ENCODE measurements around the gene C1QBP.
A peak's percentile ranks its signal among the peaks of the same experiment; 100 is the strongest.
"Not testable (repeated sequence)": the region's sequence is repeated elsewhere in the genome, so short reads cannot be mapped to it uniquely, and the experiment has no call there.

The C1QBP gene, protein sequence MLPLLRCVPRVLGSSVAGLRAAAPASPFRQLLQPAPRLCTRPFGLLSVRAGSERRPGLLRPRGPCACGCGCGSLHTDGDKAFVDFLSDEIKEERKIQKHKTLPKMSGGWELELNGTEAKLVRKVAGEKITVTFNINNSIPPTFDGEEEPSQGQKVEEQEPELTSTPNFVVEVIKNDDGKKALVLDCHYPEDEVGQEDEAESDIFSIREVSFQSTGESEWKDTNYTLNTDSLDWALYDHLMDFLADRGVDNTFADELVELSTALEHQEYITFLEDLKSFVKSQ

DNA sequence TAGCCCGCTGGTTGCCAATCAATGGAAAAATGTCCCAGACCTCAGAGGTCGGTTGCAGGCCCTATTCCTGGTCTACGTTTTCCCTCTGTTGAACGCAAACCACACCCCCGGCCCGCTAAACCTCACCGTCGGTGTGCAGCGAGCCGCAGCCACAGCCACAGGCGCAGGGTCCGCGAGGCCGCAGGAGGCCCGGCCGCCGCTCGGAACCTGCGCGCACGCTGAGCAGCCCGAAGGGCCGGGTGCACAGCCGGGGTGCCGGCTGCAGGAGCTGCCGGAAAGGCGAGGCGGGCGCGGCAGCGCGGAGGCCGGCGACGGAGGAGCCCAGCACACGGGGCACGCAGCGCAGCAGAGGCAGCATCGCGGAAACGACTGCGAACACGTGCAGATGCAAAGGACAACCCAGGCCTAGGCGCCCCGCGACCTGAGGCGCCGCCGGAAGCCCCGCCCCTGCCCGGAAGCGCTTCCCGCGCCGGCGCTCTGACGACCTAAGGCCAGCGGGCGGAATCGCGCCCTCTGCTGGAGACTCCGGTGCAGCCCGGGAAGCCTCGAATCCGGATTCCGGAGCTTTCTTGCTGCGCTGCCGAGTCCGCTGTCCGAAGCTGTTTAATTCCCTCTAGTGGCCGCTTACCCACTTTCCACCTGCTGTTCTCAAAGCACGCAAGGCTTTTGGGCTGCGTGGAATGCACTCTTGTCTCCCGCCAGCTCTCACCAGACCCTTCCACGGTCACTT lies at the start of gene C1QBP:
Gene C1QBP, minus strand, starts transcription at position 440 of the 730 bp plus-strand sequence. Its CDS starts 82 bp downstream, at position 358.
- DNase-seq: no peak

GRCh38 chr17:5488752-5489151 lies 49.8 kb upstream of the C1QBP start:
- no peak for DNase-seq

DNA sequence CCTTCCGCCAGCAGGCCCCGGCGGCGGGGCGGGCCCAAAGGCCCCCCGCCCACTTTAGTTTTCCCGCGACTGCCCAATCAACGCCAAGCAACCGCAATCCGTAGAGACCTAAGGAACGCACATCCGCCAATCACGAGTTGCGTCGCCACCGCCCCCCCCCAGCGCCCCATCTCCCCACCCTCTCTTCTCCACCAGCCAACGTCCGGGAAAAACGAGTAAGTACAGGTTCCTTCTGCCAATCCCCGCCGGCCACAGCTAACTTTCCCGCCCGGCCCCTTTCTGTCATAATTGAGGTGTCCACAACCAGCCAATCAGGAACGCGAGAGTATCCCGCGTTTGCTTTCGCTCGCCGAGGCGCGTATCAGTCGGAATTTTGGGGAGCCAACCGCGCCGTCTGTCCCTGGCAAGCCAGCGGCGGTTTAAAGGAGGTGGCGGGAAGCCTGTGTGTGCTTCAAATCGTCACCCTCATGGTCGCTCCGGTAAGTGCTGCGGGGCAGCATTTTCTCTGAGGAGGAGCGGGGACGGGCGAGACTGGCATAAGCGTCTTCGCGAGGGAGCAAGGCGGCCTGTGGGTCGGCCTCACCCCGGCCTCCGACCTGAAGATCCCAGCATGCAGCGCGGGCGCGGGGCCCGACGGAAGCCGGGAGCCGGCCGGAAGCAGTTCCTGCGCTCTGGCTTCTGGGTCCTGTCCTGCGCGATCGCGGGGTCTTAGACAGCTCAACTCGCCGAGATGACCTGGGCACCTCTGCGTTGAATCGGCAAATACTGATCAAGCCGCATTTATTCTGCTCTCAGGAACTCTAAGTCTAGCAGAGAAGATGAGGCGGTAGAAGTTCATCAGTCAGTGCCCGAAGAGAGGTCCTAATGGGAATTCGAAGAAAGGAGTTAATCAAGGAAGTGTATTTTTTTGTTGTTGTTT lies 47.5 kb upstream of the C1QBP start, which contains the start of gene MIS12:
Gene MIS12, plus strand, starts transcription at position 361 of the 919 bp plus-strand sequence. CDS start 2,297 bp downstream, outside the sequence.
- DNase-seq: peak; percentile 91

DNA sequence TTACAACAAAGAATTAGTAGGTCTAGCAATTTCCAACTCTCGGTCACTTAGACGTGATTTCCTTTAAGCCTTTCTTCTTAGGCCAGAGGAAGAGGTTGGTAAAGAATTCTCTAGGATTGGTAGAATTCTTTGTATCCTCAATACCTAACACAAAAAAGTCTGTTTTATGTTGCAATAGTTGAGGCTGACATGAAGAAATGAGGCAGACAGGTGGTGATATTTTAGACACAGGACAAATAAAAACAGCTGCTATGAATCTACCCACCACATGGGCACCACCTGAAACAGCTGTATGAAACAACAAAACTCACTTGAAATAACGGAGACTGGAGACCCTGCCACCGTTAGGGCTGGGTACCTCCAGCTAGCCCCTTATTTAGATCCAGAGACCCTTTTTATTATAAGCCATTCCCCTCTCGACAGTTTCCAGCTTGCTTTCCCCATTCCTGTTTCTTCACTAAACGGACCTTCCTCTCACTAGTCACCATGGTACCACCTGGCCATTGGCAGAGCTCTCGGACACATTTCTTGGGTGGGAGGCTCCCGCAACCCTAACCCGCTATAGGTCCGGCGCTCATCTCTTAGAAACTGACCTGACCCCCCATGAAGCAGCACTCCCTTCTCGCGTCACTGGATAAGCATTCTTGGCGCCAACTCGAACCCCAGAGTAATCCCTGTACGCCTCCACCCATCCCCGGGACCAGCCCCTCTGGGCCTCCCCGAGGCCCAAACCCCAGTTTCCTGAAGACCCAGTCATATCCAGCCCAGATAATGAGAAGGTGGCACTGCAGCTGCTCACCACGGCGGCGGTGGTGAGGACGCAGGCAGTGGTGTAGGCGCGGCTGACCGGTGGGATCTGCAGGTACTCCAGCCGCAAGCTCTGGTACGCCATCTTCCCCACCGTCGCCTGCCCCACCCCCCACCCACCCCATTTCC lies 46.6 kb upstream of the C1QBP start, which contains the start of gene DERL2:
Gene DERL2, minus strand, starts transcription at position 909 of the 936 bp plus-strand sequence. Its CDS starts 17 bp downstream, at position 892.
- DNase-seq: no peak

- DNase-seq: no peak
These were observed 42.5 kb upstream of the C1QBP start for GRCh38 chr17:5481451-5481850.

GRCh38 chr17:5480962-5481361 lies 42.0 kb upstream of the C1QBP start:
- DNase-seq: no peak

DNA sequence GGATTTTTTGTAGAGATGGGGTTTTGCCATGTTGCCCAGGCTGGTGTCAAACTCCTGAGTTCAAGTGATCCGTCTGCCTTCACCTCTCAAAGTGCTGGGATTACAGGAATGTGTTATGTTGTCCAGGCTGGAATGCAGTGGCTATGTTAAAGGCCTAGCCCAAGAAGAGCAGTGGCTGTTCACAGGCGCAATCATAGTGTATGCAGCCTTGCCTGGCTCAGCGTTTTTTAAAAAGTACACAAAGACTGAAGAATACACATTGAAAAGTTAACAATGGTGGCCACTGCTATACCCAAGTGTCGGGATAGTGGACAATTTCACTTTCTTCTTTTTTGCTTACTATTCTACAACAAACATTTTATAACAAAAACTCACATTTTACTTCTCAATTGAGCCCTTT lies 40.0 kb upstream of the C1QBP start:
- DNase-seq: no peak

GRCh38 chr17:5473906-5474305 lies 35.0 kb upstream of the C1QBP start:
- DNase-seq: no peak

DNA sequence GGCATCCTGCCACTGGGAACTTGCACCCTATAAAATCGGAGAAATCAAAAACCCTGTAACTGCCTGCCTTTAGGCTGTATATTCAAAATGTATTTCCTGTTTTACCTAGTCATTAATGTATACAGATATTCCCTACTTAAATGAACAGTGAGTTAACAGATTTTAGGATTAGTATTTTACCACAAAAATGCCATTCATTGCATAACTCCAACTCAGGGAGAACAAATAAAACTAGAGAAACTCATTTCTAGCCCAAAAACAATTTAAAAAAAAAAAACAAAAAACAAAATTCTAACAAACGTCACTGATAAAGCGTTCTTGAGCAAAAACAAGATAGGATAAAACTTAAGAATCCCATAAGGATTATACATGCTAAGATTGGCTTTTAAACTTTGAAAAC lies 33.6 kb upstream of the C1QBP start:
- no peak for DNase-seq

GRCh38 chr17:5468075-5468473 lies 29.1 kb upstream of the C1QBP start:
- no peak for DNase-seq

- no peak for DNase-seq
These were observed 28.5 kb upstream of the C1QBP start for GRCh38 chr17:5467416-5467815.

GRCh38 chr17:5466295-5466694 lies 27.3 kb upstream of the C1QBP start:
- no peak for DNase-seq

DNA sequence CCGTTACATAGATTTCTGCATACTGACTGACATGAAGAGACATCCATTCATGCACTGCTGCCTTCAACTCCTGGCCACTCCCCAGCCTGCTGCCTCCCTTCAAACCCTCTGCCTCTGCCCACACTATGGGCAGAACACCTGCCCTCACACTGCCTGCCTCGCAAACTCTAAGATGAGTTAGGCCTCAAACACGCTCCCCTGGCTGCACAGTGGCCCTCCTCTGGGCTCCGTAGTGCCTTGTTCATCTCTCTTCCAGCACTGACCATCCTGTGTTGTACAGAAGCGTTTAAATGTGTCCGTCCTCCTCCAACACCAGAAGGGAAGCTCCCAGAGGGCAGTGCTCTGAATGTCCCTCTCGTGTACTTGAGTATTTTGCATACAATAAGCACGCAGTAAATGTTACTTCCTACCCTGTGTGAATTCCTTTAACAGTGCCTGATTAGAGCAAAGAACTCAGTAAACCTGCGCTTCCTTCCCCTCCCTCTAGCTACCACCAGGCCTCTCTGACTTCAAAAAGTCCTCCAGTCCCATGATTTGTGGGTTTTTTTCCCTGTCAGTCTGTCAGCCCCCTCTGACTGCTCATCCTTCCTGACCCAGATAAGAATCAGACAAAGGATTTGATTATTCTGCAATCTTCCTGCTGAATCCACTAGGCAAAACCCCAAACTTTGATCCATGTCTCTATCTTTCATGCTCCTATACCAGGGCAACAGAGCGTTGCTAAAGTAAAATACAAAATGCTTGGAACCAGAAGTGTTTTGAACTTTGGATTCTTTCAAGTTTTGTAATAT lies 26.0 kb upstream of the C1QBP start:
- DNase-seq: no peak

- DNase-seq: no peak
These were observed 7.8 kb upstream of the C1QBP start for GRCh38 chr17:5446786-5447185.

- no peak for DNase-seq
These were observed 5.3 kb upstream of the C1QBP start for GRCh38 chr17:5444209-5444608.

- no peak for DNase-seq
These were observed 4.8 kb upstream of the C1QBP start for GRCh38 chr17:5443728-5444127.

DNA sequence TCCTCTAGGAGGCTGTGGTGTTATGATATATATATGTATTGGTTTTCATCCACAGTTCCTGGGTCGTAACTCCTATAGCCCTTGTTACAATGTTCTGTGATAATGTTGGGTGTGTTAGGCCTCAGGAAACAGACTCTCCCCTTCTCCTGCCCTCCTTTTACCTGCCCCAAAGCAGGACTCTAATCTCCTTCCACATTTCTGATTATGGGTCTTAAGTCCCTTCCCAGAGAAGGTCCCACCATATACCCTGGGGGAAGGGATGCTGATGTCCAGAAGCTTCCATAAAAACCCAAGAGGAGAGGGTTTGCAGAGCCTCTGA lies 450 bp upstream of the C1QBP start:
- no peak for DNase-seq

DNA sequence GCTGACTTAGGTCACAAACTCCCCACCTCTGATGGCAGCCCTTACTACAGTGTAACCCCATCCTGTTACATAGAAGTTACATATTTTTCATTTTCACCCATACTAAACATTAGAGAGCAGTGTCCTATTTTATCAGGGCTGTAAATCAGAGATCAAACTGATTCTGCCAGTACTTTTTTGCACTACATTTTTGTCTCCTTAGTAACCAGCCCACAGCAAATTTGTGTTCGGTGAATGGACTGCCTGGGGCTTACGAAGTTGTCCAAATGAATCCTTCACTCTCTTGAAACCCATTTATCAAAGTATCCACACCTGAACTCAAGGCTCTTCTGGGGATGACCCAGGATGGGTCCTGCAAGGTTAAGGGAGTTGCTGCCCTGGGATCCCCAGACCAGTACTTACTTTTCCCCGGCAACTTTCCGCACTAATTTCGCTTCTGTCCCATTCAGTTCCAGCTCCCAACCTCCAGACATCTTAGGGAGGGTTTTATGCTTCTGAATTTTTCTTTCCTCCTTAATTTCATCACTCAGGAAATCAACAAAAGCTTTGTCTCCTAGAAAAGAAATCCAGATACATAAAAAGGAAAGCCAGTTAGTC lies 1.1 kb downstream of the C1QBP start:
- no peak for DNase-seq

- DNase-seq: not testable (repeated sequence)
These were observed 3.1 kb downstream of the C1QBP start for GRCh38 chr17:5435781-5436315.

GRCh38 chr17:5434984-5435383 lies 4.0 kb downstream of the C1QBP start:
- no peak for DNase-seq
